Parathyroid adenoma (tissue), 2 donors: ENCODE data around the gene SLC28A2.

Experiments used
- H2AFZ ChIP-seq: fragments of 300-600 bp; sonication (generic); one replicate; pipeline ENCODE4 v1.7.0; 2017; ENCODE audit warnings: antibody characterized with exemption, mild to moderate bottlenecking
- H3K27ac ChIP-seq: fragments of 300-600 bp; sonication (generic); one replicate; pipeline ENCODE4 v1.7.0; 2017
- H3K27me3 ChIP-seq: fragments of 300-600 bp; sonication (generic); one replicate; pipeline ENCODE4 v1.7.0; 2017; ENCODE audit warnings: low read length; ENCODE audit not compliant: control insufficient read depth, insufficient read depth
- H3K36me3 ChIP-seq: fragments of 300-600 bp; sonication (generic); one replicate; pipeline ENCODE4 v1.7.0; 2017; ENCODE audit warnings: low read length; ENCODE audit not compliant: control insufficient read depth, insufficient read depth
- H3K4me1 ChIP-seq: fragments of 300-600 bp; sonication (generic); one replicate; pipeline ENCODE4 v1.7.0; 2017; ENCODE audit warnings: control low read depth
- H3K4me2 ChIP-seq: fragments of 300-600 bp; sonication (generic); one replicate; pipeline ENCODE4 v1.7.0; 2017; ENCODE audit warnings: low read length
- H3K4me3 ChIP-seq: fragments of 300-600 bp; sonication (generic); one replicate; pipeline ENCODE4 v1.7.0; 2017; ENCODE audit warnings: low read depth, low read length
- H3K79me2 ChIP-seq: fragments of 300-600 bp; sonication (generic); one replicate; pipeline ENCODE4 v1.7.0; 2017; ENCODE audit warnings: control low read depth
- H3K9ac ChIP-seq: fragments of 300-600 bp; sonication (generic); one replicate; pipeline ENCODE4 v1.7.0; 2017; ENCODE audit warnings: mild to moderate bottlenecking
- H3K9me3 ChIP-seq: fragments of 300-600 bp; sonication (generic); one replicate; pipeline ENCODE4 v1.7.0; 2017; ENCODE audit warnings: low read length; ENCODE audit not compliant: control insufficient read depth
- TF ChIP-seq, protein P1 (sequence below): fragments of 300-600 bp; sonication (generic); IDR thresholded peaks from one replicate; pipeline ENCODE4 v1.7.0; 2017; ENCODE audit warnings: antibody characterized with exemption, mild to moderate bottlenecking
- donor health status: primary hyperparathyroidism.

The SLC28A2 gene, protein sequence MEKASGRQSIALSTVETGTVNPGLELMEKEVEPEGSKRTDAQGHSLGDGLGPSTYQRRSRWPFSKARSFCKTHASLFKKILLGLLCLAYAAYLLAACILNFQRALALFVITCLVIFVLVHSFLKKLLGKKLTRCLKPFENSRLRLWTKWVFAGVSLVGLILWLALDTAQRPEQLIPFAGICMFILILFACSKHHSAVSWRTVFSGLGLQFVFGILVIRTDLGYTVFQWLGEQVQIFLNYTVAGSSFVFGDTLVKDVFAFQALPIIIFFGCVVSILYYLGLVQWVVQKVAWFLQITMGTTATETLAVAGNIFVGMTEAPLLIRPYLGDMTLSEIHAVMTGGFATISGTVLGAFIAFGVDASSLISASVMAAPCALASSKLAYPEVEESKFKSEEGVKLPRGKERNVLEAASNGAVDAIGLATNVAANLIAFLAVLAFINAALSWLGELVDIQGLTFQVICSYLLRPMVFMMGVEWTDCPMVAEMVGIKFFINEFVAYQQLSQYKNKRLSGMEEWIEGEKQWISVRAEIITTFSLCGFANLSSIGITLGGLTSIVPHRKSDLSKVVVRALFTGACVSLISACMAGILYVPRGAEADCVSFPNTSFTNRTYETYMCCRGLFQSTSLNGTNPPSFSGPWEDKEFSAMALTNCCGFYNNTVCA

DNA sequence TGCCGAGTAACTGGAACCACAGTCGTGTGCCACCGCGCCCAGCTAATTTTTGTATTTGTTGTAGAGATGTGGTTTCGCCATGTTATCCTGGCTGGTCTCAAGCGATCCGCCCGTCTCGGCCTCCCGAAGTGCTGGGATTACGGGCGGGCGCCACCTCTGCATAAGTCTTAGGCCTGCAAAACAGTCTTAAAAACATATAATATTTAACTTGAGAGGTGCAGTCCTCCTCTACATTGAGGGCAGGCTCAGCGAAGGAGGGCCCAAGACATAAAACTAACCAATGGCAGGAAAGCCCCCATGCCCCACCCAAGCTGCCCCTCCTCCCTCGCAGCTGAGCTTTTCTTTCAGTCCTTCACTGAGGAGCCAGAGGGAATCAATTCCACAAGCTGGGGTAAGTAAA is at the start of gene SLC28A2:
SLC28A2 (plus strand) TSS at position 347 of the 400 bp plus-strand sequence. CDS start 982 bp downstream, outside the sequence.
- TF ChIP-seq, protein P1, sequence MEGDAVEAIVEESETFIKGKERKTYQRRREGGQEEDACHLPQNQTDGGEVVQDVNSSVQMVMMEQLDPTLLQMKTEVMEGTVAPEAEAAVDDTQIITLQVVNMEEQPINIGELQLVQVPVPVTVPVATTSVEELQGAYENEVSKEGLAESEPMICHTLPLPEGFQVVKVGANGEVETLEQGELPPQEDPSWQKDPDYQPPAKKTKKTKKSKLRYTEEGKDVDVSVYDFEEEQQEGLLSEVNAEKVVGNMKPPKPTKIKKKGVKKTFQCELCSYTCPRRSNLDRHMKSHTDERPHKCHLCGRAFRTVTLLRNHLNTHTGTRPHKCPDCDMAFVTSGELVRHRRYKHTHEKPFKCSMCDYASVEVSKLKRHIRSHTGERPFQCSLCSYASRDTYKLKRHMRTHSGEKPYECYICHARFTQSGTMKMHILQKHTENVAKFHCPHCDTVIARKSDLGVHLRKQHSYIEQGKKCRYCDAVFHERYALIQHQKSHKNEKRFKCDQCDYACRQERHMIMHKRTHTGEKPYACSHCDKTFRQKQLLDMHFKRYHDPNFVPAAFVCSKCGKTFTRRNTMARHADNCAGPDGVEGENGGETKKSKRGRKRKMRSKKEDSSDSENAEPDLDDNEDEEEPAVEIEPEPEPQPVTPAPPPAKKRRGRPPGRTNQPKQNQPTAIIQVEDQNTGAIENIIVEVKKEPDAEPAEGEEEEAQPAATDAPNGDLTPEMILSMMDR = no peak

DNA sequence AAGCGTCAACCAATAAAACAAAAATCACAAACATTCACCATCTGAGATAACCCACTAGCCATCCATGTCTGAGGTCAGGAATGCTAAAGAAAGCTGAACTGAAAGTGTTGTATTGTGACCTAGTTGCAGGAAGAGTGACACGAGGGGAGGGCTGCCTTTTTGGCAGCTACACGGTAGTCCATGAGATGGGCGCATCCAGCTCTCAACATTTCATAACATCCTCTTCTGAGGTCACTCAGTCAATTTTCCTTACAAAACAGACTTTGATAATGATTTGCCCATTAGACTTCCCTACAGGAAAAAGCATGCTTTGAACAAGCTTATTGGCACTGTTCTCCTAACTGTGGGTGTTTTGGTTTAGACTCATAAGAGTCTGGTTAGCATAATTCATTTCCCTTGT is 48.9 kb upstream of the SLC28A2 start:
- H3K4me1 ChIP-seq = peaks cover 2% of the 10 kb centered on the region
- peak overlapping the region; percentile 17 for H2AFZ ChIP-seq
- no peaks in the 10 kb centered on the region for H3K36me3 ChIP-seq
- H3K27ac ChIP-seq = no peak overlapping the region
- H3K79me2 ChIP-seq = no peaks in the 10 kb centered on the region
- H3K4me3 ChIP-seq = no peak overlapping the region
- no peak overlapping the region for H3K4me2 ChIP-seq
- no peak overlapping the region for H3K9ac ChIP-seq
- H3K9me3 ChIP-seq = no peaks in the 10 kb centered on the region
- H3K27me3 ChIP-seq = no peaks in the 10 kb centered on the region
- TF ChIP-seq, protein P1 = no peak

More for the DNA sequence above, at the start of gene SLC28A2:
- no peaks in the 10 kb centered on the region for H3K27me3 ChIP-seq
- no peak within 1 kb of the TSS for H3K4me2 ChIP-seq
- no peak within 1 kb of the TSS for H2AFZ ChIP-seq
- H3K79me2 ChIP-seq = no peaks in the 10 kb centered on the region
- no peak within 1 kb of the TSS for H3K9ac ChIP-seq
- no peak within 1 kb of the TSS for H3K4me3 ChIP-seq
- H3K36me3 ChIP-seq = no peaks in the 10 kb centered on the region
- no peaks in the 10 kb centered on the region for H3K4me1 ChIP-seq
- no peaks in the 10 kb centered on the region for H3K9me3 ChIP-seq
- H3K27ac ChIP-seq = no peak within 1 kb of the TSS

DNA sequence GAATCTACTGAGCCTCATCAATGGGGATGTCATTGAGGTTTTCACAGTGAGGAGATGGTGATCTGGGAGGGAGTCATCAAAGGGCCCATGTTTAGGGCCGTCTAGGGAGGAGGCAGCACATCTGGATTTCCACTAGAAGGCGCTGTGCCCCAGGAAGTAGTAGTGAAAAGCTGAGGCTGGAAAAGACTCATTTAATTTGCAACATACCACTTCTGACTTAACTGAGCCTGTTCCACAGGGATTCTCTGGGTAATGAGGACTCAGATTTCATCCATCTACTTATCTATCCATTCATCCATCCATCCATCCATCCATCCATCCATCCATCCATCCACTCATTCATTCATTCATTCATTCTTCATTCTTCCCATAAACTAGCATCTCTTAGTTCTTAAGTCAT is 46.8 kb upstream of the SLC28A2 start:
- Histone ChIP-seq H3K9me3 (no peaks in the 10 kb centered on the region), H3K36me3 (no peaks in the 10 kb centered on the region), H3K79me2 (no peaks in the 10 kb centered on the region), H3K27me3 (no peaks in the 10 kb centered on the region), H3K4me3 (no peak overlapping the region), H3K4me1 (no peaks in the 10 kb centered on the region), H3K9ac (no peak overlapping the region), H2AFZ (no peak overlapping the region), H3K27ac (no peak overlapping the region), H3K4me2 (no peak overlapping the region)
- TF ChIP-seq, protein P1 = peak; percentile 59

DNA sequence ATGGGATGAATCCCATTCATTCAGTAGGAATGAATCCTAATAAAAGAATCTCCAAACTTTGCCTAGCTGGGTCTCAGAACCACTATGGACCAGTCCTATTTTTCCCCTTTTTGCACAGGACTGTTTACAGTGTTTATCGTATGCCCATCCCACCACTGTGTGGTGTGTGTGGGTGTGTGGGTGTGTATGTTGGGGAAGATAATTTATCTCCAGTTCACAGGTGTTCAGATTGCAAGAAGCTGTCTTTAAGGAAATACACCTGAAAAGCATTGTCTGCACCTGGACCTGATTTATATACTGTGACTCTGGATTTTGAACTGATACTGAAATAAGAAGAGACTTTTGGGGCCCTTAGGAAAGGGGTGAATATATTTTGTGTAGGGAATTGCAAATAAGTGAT is 39.5 kb upstream of the SLC28A2 start:
- Histone ChIP-seq H3K9ac (no peak overlapping the region), H2AFZ (no peak overlapping the region)
- TF ChIP-seq, protein P1 = no peak

More for the DNA sequence above, 39.5 kb upstream of the SLC28A2 start:
- no peaks in the 10 kb centered on the region for H3K4me1 ChIP-seq
- H3K9me3 ChIP-seq = no peaks in the 10 kb centered on the region
- H3K27me3 ChIP-seq = no peaks in the 10 kb centered on the region
- H3K4me2 ChIP-seq = no peak overlapping the region
- no peaks in the 10 kb centered on the region for H3K36me3 ChIP-seq
- no peaks in the 10 kb centered on the region for H3K79me2 ChIP-seq
- H3K4me3 ChIP-seq = no peak overlapping the region
- H3K27ac ChIP-seq = no peak overlapping the region
